ENCODE measurements around the gene CFAP20DC. TPM values are rescaled to one million over a fixed set of nuclear protein-coding genes. Genes with fewer than 3 reads are reported as not detected.

The CFAP20DC gene
- total and polyA plus RNA-seq, 2 of the 8 experiments (the other 6 are each of a cell fraction or from before 2014, with no cell fraction given): 2.2 to 2.8 TPM

DNA sequence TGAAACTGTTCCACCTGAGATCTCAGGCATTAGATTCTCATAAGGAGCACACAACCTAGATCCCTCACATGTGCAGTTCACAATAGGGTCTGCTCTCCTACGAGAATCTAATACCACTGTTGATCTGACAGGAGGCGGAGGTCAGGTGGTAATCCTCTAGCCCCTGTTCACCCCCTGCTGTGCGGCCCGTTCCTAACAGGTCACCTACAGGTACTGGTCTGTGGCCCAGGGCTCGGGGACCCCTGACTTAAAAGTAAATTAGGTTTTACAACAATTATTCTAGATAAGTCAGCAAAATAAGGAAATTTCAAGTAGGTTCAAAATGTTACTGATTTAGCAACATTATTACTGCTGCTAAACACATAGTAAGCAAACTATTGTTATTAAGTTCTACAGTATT, 58.2 kb downstream of the CFAP20DC start:
- CTCF ChIA-PET (ENCODE audit: partially characterized antibody): no interaction called here
- FAIRE-seq: no peak
- TF ChIP-seq, protein P1, sequence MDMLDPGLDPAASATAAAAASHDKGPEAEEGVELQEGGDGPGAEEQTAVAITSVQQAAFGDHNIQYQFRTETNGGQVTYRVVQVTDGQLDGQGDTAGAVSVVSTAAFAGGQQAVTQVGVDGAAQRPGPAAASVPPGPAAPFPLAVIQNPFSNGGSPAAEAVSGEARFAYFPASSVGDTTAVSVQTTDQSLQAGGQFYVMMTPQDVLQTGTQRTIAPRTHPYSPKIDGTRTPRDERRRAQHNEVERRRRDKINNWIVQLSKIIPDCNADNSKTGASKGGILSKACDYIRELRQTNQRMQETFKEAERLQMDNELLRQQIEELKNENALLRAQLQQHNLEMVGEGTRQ (IDR thresholded peaks at IDR 0.05; ENCODE audit: low read length): no peak
- TF ChIP-seq ASH2L (IDR thresholded peaks at IDR 0.05; ENCODE audit: low read length): no peak
- TF ChIP-seq TAF1 (IDR thresholded peaks at IDR 0.05; ENCODE audit: low read depth, low read length): no peak
- no peak for TF ChIP-seq YY1 (IDR thresholded peaks at IDR 0.05; ENCODE audit: low read depth, low read length)

More for the DNA sequence above, 58.2 kb downstream of the CFAP20DC start:
- Histone ChIP-seq H3K23ac (ENCODE audit: insufficient read length) (no peak overlapping the region), H4K91ac (replicated peaks; ENCODE audit: insufficient read length, low read length) (no peak overlapping the region), H2AK5ac (ENCODE audit: low read depth, low read length) (no peak overlapping the region), H3K9me3 (ENCODE audit: insufficient read depth in 2 of 2, low read depth in 1 of 2, low read length in 1 of 2) (no peaks in the 10 kb centered on the region), H2BK120ac (replicated peaks; ENCODE audit: low read depth, low read length) (no peak overlapping the region), H4K20me1 (replicated peaks in 1 of 2; ENCODE audit: control insufficient read depth in 1 of 2, insufficient read depth in 2 of 2, low read length in 2 of 2) (no peaks in the 10 kb centered on the region), H3K56ac (replicated peaks; ENCODE audit: insufficient read length, low read depth, low read length) (no peak overlapping the region), H3K4me2 (ENCODE audit: insufficient read depth in 1 of 2, low read depth in 2 of 2, low read length in 2 of 2) (no peak overlapping the region), H3K36me3 (ENCODE audit: control insufficient read depth in 2 of 4, insufficient read depth in 4 of 4, low read length in 3 of 4) (no peaks in the 10 kb centered on the region), H3K27me3 (replicated peaks in 1 of 4; ENCODE audit: control insufficient read depth in 3 of 4, extremely low read depth in 1 of 4, insufficient read depth in 3 of 4, low read length in 3 of 4) (peaks cover 0 to 1% (median 0%) of the 10 kb centered on the region in 4 experiments; a peak in 1 of 7 replicates), H4K5ac (ENCODE audit: insufficient read length, low read depth, low read length) (no peak overlapping the region), H4K8ac (ENCODE audit: extremely low read depth, insufficient read depth, low read length) (no peak overlapping the region), H3K4me1 (replicated peaks in 1 of 4; ENCODE audit: control insufficient read depth in 3 of 4, insufficient read depth in 4 of 4, low read length in 3 of 4) (no peaks in the 10 kb centered on the region), H3K27ac (ENCODE audit: low read depth, low read length) (no peak overlapping the region), H2BK12ac (ENCODE audit: low read depth, low read length) (no peak overlapping the region), H3K4me3 (ENCODE audit: extremely low read depth in 1 of 4, insufficient read depth in 2 of 4, low read depth in 3 of 4, low read length in 4 of 4) (no peak overlapping the region), H2AFZ (ENCODE audit: low read length) (no peak overlapping the region), H3K79me1 (ENCODE audit: low read depth, low read length) (no peaks in the 10 kb centered on the region), H3K23me2 (ENCODE audit: low read depth, low read length) (no peaks in the 10 kb centered on the region), H2BK15ac (ENCODE audit: low read length) (no peak overlapping the region), H2BK20ac (ENCODE audit: low read length) (no peak overlapping the region), H2BK5ac (ENCODE audit: low read depth, low read length) (no peak overlapping the region), H3K14ac (ENCODE audit: insufficient read length) (no peak overlapping the region), H3K18ac (ENCODE audit: extremely low read depth, low read length) (no peak overlapping the region), H3K79me2 (ENCODE audit: control insufficient read depth in 1 of 2, insufficient read depth in 2 of 2, low read length in 2 of 2) (no peaks in the 10 kb centered on the region), H3K9ac (replicated peaks in 1 of 4; ENCODE audit: extremely low read depth in 1 of 4, low read depth in 3 of 4, low read length in 3 of 4) (no peak overlapping the region), H3K4ac (replicated peaks; ENCODE audit: insufficient read length, low read depth, low read length) (no peak overlapping the region)
- 83% methylated on average over 5 of the region's 5 CpGs; no CpG with 5 or more reads in 1 of the 2 experiments for WGBS, 2 experiments (ENCODE audit: extremely low coverage in 1 of 2, insufficient coverage in 1 of 2, insufficient read length in 1 of 2, insufficient replicate concordance in 2 of 2, low coverage in 1 of 2, low lambda C conversion rate in 2 of 2, missing lambda C conversion rate in 1 of 2)
- POLR2A ChIA-PET (ENCODE audit: partially characterized antibody): no interaction called here
- no peak for DNase-seq (ENCODE audit: low read depth in 1 of 2, low spot score in 2 of 2)

Data from H1 (cell line).